DMS53 treated with DMSO at 0.1 percent for 48 hours (cell line): Measurements from ENCODE around the gene CEACAM8.
"Not testable (repeated sequence)": the region's sequence is repeated elsewhere in the genome, so short reads cannot be mapped to it uniquely, and the experiment has no call there.

Experiments
- DNase-seq: peaks from one replicate; lab custom pipeline; 2025; ENCODE audit not compliant: unreplicated experiment; lab: John Stamatoyannopoulos, UW

CEACAM8 gene

GRCh38 chr19:42573642-42574041, 21.1 kb downstream of the CEACAM8 start:
- DNase-seq: no peak

GRCh38 chr19:42571116-42571515, 23.6 kb downstream of the CEACAM8 start:
- DNase-seq: no peak

GRCh38 chr19:42569193-42569592, 25.5 kb downstream of the CEACAM8 start:
- no peak for DNase-seq

GRCh38 chr19:42568006-42568405, 26.7 kb downstream of the CEACAM8 start:
- no peak for DNase-seq

GRCh38 chr19:42567567-42567966, 27.2 kb downstream of the CEACAM8 start:
- DNase-seq: no peak

- peak; percentile 37 for DNase-seq
These were observed 31.1 kb downstream of the CEACAM8 start for GRCh38 chr19:42563352-42564210.

GRCh38 chr19:42561512-42561911, 33.2 kb downstream of the CEACAM8 start:
- DNase-seq: no peak

GRCh38 chr19:42560731-42561130, 34.0 kb downstream of the CEACAM8 start:
- no peak for DNase-seq

- no peak for DNase-seq
These were observed 36.1 kb downstream of the CEACAM8 start for GRCh38 chr19:42558450-42559150.

GRCh38 chr19:42557386-42557871, 37.3 kb downstream of the CEACAM8 start:
- DNase-seq: not testable (repeated sequence)

- DNase-seq: no peak
These were observed 38.9 kb downstream of the CEACAM8 start for GRCh38 chr19:42555801-42556200.

- no peak for DNase-seq
These were observed 39.4 kb downstream of the CEACAM8 start for GRCh38 chr19:42555317-42555716.

- DNase-seq: no peak
These were observed 40.6 kb downstream of the CEACAM8 start for GRCh38 chr19:42554046-42554575.

GRCh38 chr19:42553292-42554045, 41.3 kb downstream of the CEACAM8 start:
- no peak for DNase-seq

GRCh38 chr19:42552086-42553065, 42.3 kb downstream of the CEACAM8 start:
- DNase-seq: no peak

- DNase-seq: not testable (repeated sequence)
These were observed 44.2 kb downstream of the CEACAM8 start for GRCh38 chr19:42550521-42550920.

- not testable (repeated sequence) for DNase-seq
These were observed 45.7 kb downstream of the CEACAM8 start for GRCh38 chr19:42549067-42549466.

- DNase-seq: no peak
These were observed 46.2 kb downstream of the CEACAM8 start for GRCh38 chr19:42548552-42548951.

GRCh38 chr19:42547929-42548328, 46.8 kb downstream of the CEACAM8 start:
- DNase-seq: no peak
